Measurements from ENCODE around the gene TRAPPC14.

GRCh38 chr7:100153708-100154535, 4.6 kb downstream of the TRAPPC14 start:
- TF ChIP-seq BRCA1 (CRISPR knock-in tag; IDR thresholded peaks at IDR 0.05) (no peak), HMGXB4 (CRISPR knock-in tag; IDR thresholded peaks at IDR 0.05; ENCODE audit: borderline replicate concordance in 1 of 2, low read depth in 1 of 2) (no peak)

Data from HepG2 (cell line).